A673 (cell line): ENCODE results near the gene CDH12. TPM values are rescaled to one million over a fixed set of nuclear protein-coding genes. Genes with fewer than 3 reads are reported as not detected.

ENCODE experiments used
- BruUV-seq: library from RNA; stranded (reverse); fragments of 400-500 nt; replicated peaks from 2 replicates; lab custom pipeline; 2021; lab: Mats Ljungman, UMichigan
- CTCF ChIA-PET: fragments of 300-600 bp; sonication (Branson Sonifier 250); formaldehyde crosslinking; loops from one replicate; lab custom pipeline; 2022; ENCODE audit warnings: antibody characterized with exemption; lab: Charles Lee
- POLR2A ChIA-PET: fragments of 300-600 bp; sonication (Branson Sonifier 250); formaldehyde crosslinking; loops from one replicate; lab custom pipeline; 2022; ENCODE audit warnings: antibody characterized with exemption; ENCODE audit not compliant: low non-redundant PET; lab: Charles Lee
- DNase-seq: peaks from one replicate; pipeline ENCODE4 v3.0.0-alpha.2; 2015; ENCODE audit warnings: low spot score
- H3K27ac ChIP-seq: fragments of 200-600 bp; sonication (generic); 2 replicates; pipeline ENCODE4 v1.5.1; 2016; ENCODE audit warnings: mixed run types, low read depth, mild to moderate bottlenecking, mixed read lengths, antibody characterized with exemption, low read length; ENCODE audit not compliant: poor library complexity, severe bottlenecking
- H3K27me3 ChIP-seq: fragments of 200-600 bp; sonication (generic); replicated peaks from 2 replicates; pipeline ENCODE4 v1.6.1; 2017; ENCODE audit warnings: mixed run types, low read depth, mild to moderate bottlenecking, mixed read lengths, antibody characterized with exemption, low read length; ENCODE audit not compliant: insufficient read depth, poor library complexity
- H3K36me3 ChIP-seq: fragments of 200-600 bp; sonication (generic); 2 replicates; pipeline ENCODE4 v1.6.1; 2016; ENCODE audit warnings: mixed run types, mild to moderate bottlenecking, mixed read lengths, antibody characterized with exemption, low read length; ENCODE audit not compliant: insufficient read depth, poor library complexity, severe bottlenecking
- H3K4me1 ChIP-seq: fragments of 200-600 bp; sonication (generic); 2 replicates; pipeline ENCODE4 v1.6.1; 2017; ENCODE audit warnings: mixed run types, mild to moderate bottlenecking, mixed read lengths, antibody characterized with exemption, low read length; ENCODE audit not compliant: insufficient read depth, poor library complexity, severe bottlenecking
- H3K4me3 ChIP-seq: fragments of 200-600 bp; sonication (generic); 2 replicates; pipeline ENCODE4 v1.5.1; 2016; ENCODE audit warnings: low read depth, mixed run types, mild to moderate bottlenecking, mixed read lengths, low read length; ENCODE audit not compliant: poor library complexity, severe bottlenecking
- H3K9me3 ChIP-seq: fragments of 200-600 bp; sonication (generic); 2 replicates; pipeline ENCODE4 v1.6.1; 2016; ENCODE audit warnings: mixed run types, low read depth, mild to moderate bottlenecking, mixed read lengths, antibody characterized with exemption, low read length; ENCODE audit not compliant: poor library complexity, severe bottlenecking
- CTCF ChIP-seq: fragments of 300-800, 200-600 bp; sonication (generic); conservative IDR thresholded peaks from 2 replicates; pipeline ENCODE4 v1.5.1; 2017; ENCODE audit warnings: low read depth, mild to moderate bottlenecking, antibody characterized with exemption, low read length, moderate library complexity, mixed read lengths
- EZH2 ChIP-seq: fragments of 200-600 bp; sonication (generic); IDR thresholded peaks from 2 replicates; pipeline ENCODE4 v1.6.1; 2017; ENCODE audit warnings: borderline replicate concordance, low read depth, mild to moderate bottlenecking, mixed read lengths, antibody characterized with exemption, low read length; ENCODE audit not compliant: poor library complexity, severe bottlenecking
- intact Hi-C: fragments of 100-400 bp; cut with micrococcal nuclease; formaldehyde crosslinking; loops from one replicate; pipeline ENCODE4 v1.10.0; 2022; ENCODE audit not compliant: unreplicated experiment
- total RNA-seq: library from RNA; stranded (reverse); gene quantifications from 2 replicates; pipeline ENCODE4 v1.2.3, GENCODE V29; 2021

Gene CDH12
- total RNA-seq, 1 experiment from 2014 or later: 39.5 TPM

- Histone ChIP-seq H3K36me3 (no peaks in the 10 kb centered on the region), H3K27me3 (no peaks in the 10 kb centered on the region), H3K9me3 (no peaks in the 10 kb centered on the region), H3K4me3 (no peak overlapping the region), H3K27ac (no peak overlapping the region), H3K4me1 (no peaks in the 10 kb centered on the region)
- DNase-seq: peak; percentile 19
- intact Hi-C loops: no loop called here
- POLR2A ChIA-PET: no interaction called here
- CTCF ChIA-PET: no interaction called here
- no TSS peak for BruUV-seq
- TF ChIP-seq EZH2 (no peak), CTCF (peak; percentile 21)
These were observed 610.6 kb downstream of the CDH12 start for GRCh38 chr5:22242532-22242931.

GRCh38 chr5:22238047-22238446, 615.1 kb downstream of the CDH12 start:
- H3K27ac ChIP-seq: no peak overlapping the region
- intact Hi-C loops: no loop called here
- no peaks in the 10 kb centered on the region for H3K36me3 ChIP-seq
- BruUV-seq: no TSS peak
- H3K27me3 ChIP-seq: no peaks in the 10 kb centered on the region
- H3K4me3 ChIP-seq: no peak overlapping the region
- DNase-seq: no peak
- no peaks in the 10 kb centered on the region for H3K4me1 ChIP-seq
- H3K9me3 ChIP-seq: no peaks in the 10 kb centered on the region
- TF ChIP-seq CTCF (no peak), EZH2 (no peak)
- ChIA-PET POLR2A (no interaction called here), CTCF (no interaction called here)

GRCh38 chr5:22226423-22226822, 626.7 kb downstream of the CDH12 start:
- ChIA-PET POLR2A (no interaction called here), CTCF (no interaction called here)
- Histone ChIP-seq H3K9me3 (no peaks in the 10 kb centered on the region), H3K4me1 (no peaks in the 10 kb centered on the region), H3K27me3 (no peaks in the 10 kb centered on the region), H3K27ac (no peak overlapping the region), H3K36me3 (no peaks in the 10 kb centered on the region), H3K4me3 (no peak overlapping the region)
- intact Hi-C loops: no loop called here
- no peak for DNase-seq
- no peak for TF ChIP-seq CTCF
- no peak for TF ChIP-seq EZH2
- BruUV-seq: no TSS peak
